Measurements from ENCODE around the gene RAX.

- TF ChIP-seq EZH2 (IDR thresholded peaks at IDR 0.05; ENCODE audit: insufficient read depth, poor library complexity, severe bottlenecking) (no peak), EZH2phosphoT487 (IDR thresholded peaks at IDR 0.05; ENCODE audit: insufficient read depth, low read depth) (no peak)
Measured at GRCh38 chr18:59308938-59309260, 35.6 kb upstream of the RAX start.

All from GM23248 (cell line).